Upper lobe of left lung (tissue), 6 donors: Measurements from ENCODE around the gene HABP4. TPM values are rescaled to one million over a fixed set of nuclear protein-coding genes. Genes with fewer than 3 reads are reported as not detected.

ENCODE experiments used
- ATAC-seq, 2 donors: fragments of 200-7000 bp; cut with Tn5 transposase; one replicate each; pipeline ENCODE4 v1.9.1; 2022; ENCODE audit warnings: mild to moderate bottlenecking in 2 of 2, moderate library complexity in 2 of 2; ENCODE audit not compliant: low FRiP score in 2 of 2
- DNase-seq, 2 donors: peaks; one replicate each; pipeline ENCODE4 v3.0.0-alpha.2; 2019 to 2020
- H3K27ac ChIP-seq, 4 donors: fragments of 200-600 bp; sonication (generic); one replicate each; pipeline ENCODE4 v1.5.1; 2016 to 2019
- H3K27me3 ChIP-seq, 4 donors: fragments of 200-600 bp; sonication (generic); one replicate each; pipeline ENCODE4 v1.5.1; 2017 to 2019
- H3K36me3 ChIP-seq, 4 donors: fragments of 200-600 bp; sonication (generic); one replicate each; pipeline ENCODE4 v1.5.1; 2016 to 2019
- H3K4me1 ChIP-seq, 4 donors: fragments of 200-600 bp; sonication (generic); one replicate each; pipeline ENCODE4 v1.5.1; 2018 to 2019
- H3K4me3 ChIP-seq, 4 donors: fragments of 200-600 bp; sonication (generic); one replicate each; pipeline ENCODE4 v1.5.1; 2017 to 2019; ENCODE audit warnings: mild to moderate bottlenecking in 2 of 4, moderate library complexity in 1 of 4
- H3K9me3 ChIP-seq, 4 donors: fragments of 200-600 bp; sonication (generic); one replicate each; pipeline ENCODE4 v1.5.1; 2018 to 2019
- CTCF ChIP-seq, 6 experiments: fragments of 450-650 bp in 4 of 6; fragments of 200-600 bp in 2 of 6; sonication (generic) in 2 of 6; IDR thresholded peaks; one replicate each; pipeline ENCODE4 v1.5.1; 2016 to 2019; ENCODE audit warnings: antibody characterized with exemption in 6 of 6
- EP300 ChIP-seq, 4 donors: sonication (generic); formaldehyde crosslinking; IDR thresholded peaks; one replicate each; pipeline ENCODE4 v1.5.1; 2017; ENCODE audit warnings: antibody characterized with exemption in 4 of 4, control low read depth in 2 of 4
- POLR2A ChIP-seq, 4 donors: fragments of 450-650 bp; IDR thresholded peaks; one replicate each; pipeline ENCODE4 v1.5.1; 2016 to 2017; ENCODE audit warnings: antibody characterized with exemption in 4 of 4, mild to moderate bottlenecking in 2 of 4
- POLR2AphosphoS5 ChIP-seq, 2 donors: sonication (generic); formaldehyde crosslinking; IDR thresholded peaks; one replicate each; pipeline ENCODE4 v1.5.1; 2017; ENCODE audit warnings: antibody characterized with exemption in 2 of 2
- WGBS, 2 donors: methylation state at CpG; one replicate each; pipeline ENCODE4 v1.1.5; 2017 to 2018; 5-methylcytosine and 5-hydroxymethylcytosine counted together
- total RNA-seq, 6 donors: library from RNA; depleted of rRNA in 4 of 6; stranded (reverse); fragments of >200 nt in 4 of 6; gene quantifications; one replicate each; pipeline versions ENCODE4 v1.1.0 to v1.2.1, GENCODE V29; 2016 to 2021
- donor health status: DM: no; HTN: no; CAD: no; lungs with moderate emphysema.
- donor health status: DM: no; HTN: yes; CAD: no; lungs with severe emphysema.

HABP4 gene
- total RNA-seq, 6 donors from 2014 or later, result 3.1 to 14.6 (median 9.7) TPM

GRCh38 chr9:96514800-96515158 lies 64.8 kb downstream of the HABP4 start:
- H3K4me1 ChIP-seq, result peaks cover 7 to 19% (median 10%) of the 10 kb centered on the region in 4 donors
- H3K9me3 ChIP-seq, result no peaks in the 10 kb centered on the region
- TF ChIP-seq POLR2AphosphoS5 (IDR thresholded peaks at IDR 0.05), result no peak
- H3K27ac ChIP-seq, result peak overlapping the region; percentile 9 to 28 (median 25)
- DNase-seq, result no peak
- no peaks in the 10 kb centered on the region for H3K36me3 ChIP-seq
- ATAC-seq, result peak in 1 of 2 donors; percentile 12
- 73 to 88% methylated on average over 3 of the region's 3 CpGs for WGBS, 2 donors
- H3K4me3 ChIP-seq, result no peak overlapping the region
- H3K27me3 ChIP-seq, result no peaks in the 10 kb centered on the region

GRCh38 chr9:96515621-96516470 lies 65.9 kb downstream of the HABP4 start:
- ATAC-seq (peak in 1 of 2 donors; percentile 71), DNase-seq (no peak)
- no peaks in the 10 kb centered on the region for H3K27me3 ChIP-seq
- TF ChIP-seq POLR2AphosphoS5 (IDR thresholded peaks at IDR 0.05) (peak in 1 of 2 donors; percentile 30), POLR2A (IDR thresholded peaks at IDR 0.05) (no peak), CTCF (IDR thresholded peaks at IDR 0.05) (no peak), EP300 (IDR thresholded peaks at IDR 0.05) (peak in 1 of 4 donors; percentile 26)
- 68 to 75% methylated on average over 5 of the region's 5 CpGs for WGBS, 2 donors
- H3K36me3 ChIP-seq, result no peaks in the 10 kb centered on the region
- H3K4me3 ChIP-seq, result no peak overlapping the region
- H3K4me1 ChIP-seq, result peaks cover 7 to 19% (median 10%) of the 10 kb centered on the region in 4 donors
- H3K9me3 ChIP-seq, result no peaks in the 10 kb centered on the region
- H3K27ac ChIP-seq, result peak overlapping the region in 2 of 4 donors; percentile 9 to 43

GRCh38 chr9:96519095-96519494 lies 69.1 kb downstream of the HABP4 start:
- Histone ChIP-seq H3K36me3 (peaks cover 0 to 4% (median 0%) of the 10 kb centered on the region in 4 donors), H3K27me3 (no peaks in the 10 kb centered on the region), H3K4me1 (peaks cover 0 to 12% (median 6%) of the 10 kb centered on the region in 4 donors), H3K9me3 (no peaks in the 10 kb centered on the region), H3K4me3 (no peak overlapping the region), H3K27ac (no peak overlapping the region)
- no peak for DNase-seq
- ATAC-seq, result no peak
- TF ChIP-seq CTCF (IDR thresholded peaks at IDR 0.05) (no peak), POLR2AphosphoS5 (IDR thresholded peaks at IDR 0.05) (no peak), POLR2A (IDR thresholded peaks at IDR 0.05) (no peak), EP300 (IDR thresholded peaks at IDR 0.05) (no peak)
- 90 to 92% methylated on average over 7 of the region's 7 CpGs for WGBS, 2 donors

- H3K27ac ChIP-seq, result no peak overlapping the region
- H3K4me1 ChIP-seq, result peaks cover 0 to 7% (median 2%) of the 10 kb centered on the region in 4 donors
- no peaks in the 10 kb centered on the region for H3K9me3 ChIP-seq
- H3K4me3 ChIP-seq, result no peak overlapping the region
- 82 to 87% methylated on average over 2 of the region's 2 CpGs for WGBS, 2 donors
- no peaks in the 10 kb centered on the region for H3K27me3 ChIP-seq
- no peak for TF ChIP-seq POLR2AphosphoS5 (IDR thresholded peaks at IDR 0.05)
- TF ChIP-seq EP300 (IDR thresholded peaks at IDR 0.05), result no peak
- TF ChIP-seq CTCF (IDR thresholded peaks at IDR 0.05), result no peak
- TF ChIP-seq POLR2A (IDR thresholded peaks at IDR 0.05), result no peak
- no peak for DNase-seq
- peaks cover 0 to 4% (median 0%) of the 10 kb centered on the region in 4 donors for H3K36me3 ChIP-seq
- ATAC-seq, result no peak
Observed at GRCh38 chr9:96519787-96520186, 69.8 kb downstream of the HABP4 start.

- Histone ChIP-seq H3K4me1 (no peaks in the 10 kb centered on the region), H3K27me3 (no peaks in the 10 kb centered on the region), H3K4me3 (no peak overlapping the region), H3K36me3 (peaks cover 0 to 4% (median 0%) of the 10 kb centered on the region in 4 donors), H3K27ac (no peak overlapping the region), H3K9me3 (no peaks in the 10 kb centered on the region)
- TF ChIP-seq POLR2A (IDR thresholded peaks at IDR 0.05), result no peak
- TF ChIP-seq POLR2AphosphoS5 (IDR thresholded peaks at IDR 0.05), result no peak
- TF ChIP-seq EP300 (IDR thresholded peaks at IDR 0.05), result no peak
- no peak for TF ChIP-seq CTCF (IDR thresholded peaks at IDR 0.05)
- 40 to 50% methylated on average over 4 of the region's 4 CpGs for WGBS, 2 donors
- ATAC-seq (no peak), DNase-seq (no peak)
Observed at GRCh38 chr9:96522366-96522765, 72.4 kb downstream of the HABP4 start.
